Tibial nerve (tissue), 4 donors: ENCODE results near the gene RAD50.

ENCODE experiments used
- EP300 ChIP-seq, 2 donors: sonication (generic); formaldehyde crosslinking; IDR thresholded peaks; one replicate each; pipeline ENCODE4 v1.6.1; 2017; ENCODE audit warnings: antibody characterized with exemption in 2 of 2, mild to moderate bottlenecking in 1 of 2
- POLR2A ChIP-seq, 2 donors: fragments of 450-650 bp; IDR thresholded peaks; one replicate each; pipeline ENCODE4 v1.6.1; 2017; ENCODE audit warnings: antibody characterized with exemption in 2 of 2, mild to moderate bottlenecking in 2 of 2, moderate library complexity in 2 of 2
- TF ChIP-seq, protein P1 (sequence below), 5 experiments: fragments of 200-600 bp in 3 of 5; fragments of 450-650 bp in 2 of 5; sonication (generic) in 3 of 5; IDR thresholded peaks; one replicate each; pipeline ENCODE4 v1.5.1; 2016 to 2019; ENCODE audit warnings: antibody characterized with exemption in 5 of 5, mild to moderate bottlenecking in 3 of 5, moderate library complexity in 2 of 5

- TF ChIP-seq, protein P1, sequence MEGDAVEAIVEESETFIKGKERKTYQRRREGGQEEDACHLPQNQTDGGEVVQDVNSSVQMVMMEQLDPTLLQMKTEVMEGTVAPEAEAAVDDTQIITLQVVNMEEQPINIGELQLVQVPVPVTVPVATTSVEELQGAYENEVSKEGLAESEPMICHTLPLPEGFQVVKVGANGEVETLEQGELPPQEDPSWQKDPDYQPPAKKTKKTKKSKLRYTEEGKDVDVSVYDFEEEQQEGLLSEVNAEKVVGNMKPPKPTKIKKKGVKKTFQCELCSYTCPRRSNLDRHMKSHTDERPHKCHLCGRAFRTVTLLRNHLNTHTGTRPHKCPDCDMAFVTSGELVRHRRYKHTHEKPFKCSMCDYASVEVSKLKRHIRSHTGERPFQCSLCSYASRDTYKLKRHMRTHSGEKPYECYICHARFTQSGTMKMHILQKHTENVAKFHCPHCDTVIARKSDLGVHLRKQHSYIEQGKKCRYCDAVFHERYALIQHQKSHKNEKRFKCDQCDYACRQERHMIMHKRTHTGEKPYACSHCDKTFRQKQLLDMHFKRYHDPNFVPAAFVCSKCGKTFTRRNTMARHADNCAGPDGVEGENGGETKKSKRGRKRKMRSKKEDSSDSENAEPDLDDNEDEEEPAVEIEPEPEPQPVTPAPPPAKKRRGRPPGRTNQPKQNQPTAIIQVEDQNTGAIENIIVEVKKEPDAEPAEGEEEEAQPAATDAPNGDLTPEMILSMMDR (IDR thresholded peaks at IDR 0.05): no peak
- no peak for TF ChIP-seq POLR2A (IDR thresholded peaks at IDR 0.05)
- TF ChIP-seq EP300 (IDR thresholded peaks at IDR 0.05): no peak
Observed at GRCh38 chr5:132688536-132689339, 132.0 kb downstream of the RAD50 start.
